ENCODE data around the gene LARP4B.

The LARP4B gene

GRCh38 chr10:953836-954235 lies 22.3 kb upstream of the LARP4B start:
- POLR2A ChIA-PET = interaction anchor here (0.5 kb wide), 1 partner anchor 28 kb away, joined by 3 read pairs; no protein-coding TSS in a partner anchor
- CTCF ChIA-PET = interaction anchor here (0.6 kb wide), 1 partner anchor 439 kb away, joined by 3 read pairs; no protein-coding TSS in a partner anchor
- no peak for TF ChIP-seq ZNF416 (tag by site-specific recombination; IDR thresholded peaks at IDR 0.05)
- TF ChIP-seq ZNF423 (tag by site-specific recombination; IDR thresholded peaks at IDR 0.05) = no peak
- TF ChIP-seq ZNF292 (tag by site-specific recombination; IDR thresholded peaks at IDR 0.05; ENCODE audit: borderline replicate concordance, low read depth) = no peak
- no peak for TF ChIP-seq ZNF701 (tag by site-specific recombination; IDR thresholded peaks at IDR 0.05)
- TF ChIP-seq ZNF221 (tag by site-specific recombination; IDR thresholded peaks at IDR 0.05; ENCODE audit: borderline replicate concordance) = no peak
- no peak for TF ChIP-seq ZBTB17 (tag by site-specific recombination; IDR thresholded peaks at IDR 0.05)
- TF ChIP-seq PRDM4 (tag by site-specific recombination; IDR thresholded peaks at IDR 0.05) = no peak
- TF ChIP-seq ZNF768 (tag by site-specific recombination; IDR thresholded peaks at IDR 0.05) = no peak

DNA sequence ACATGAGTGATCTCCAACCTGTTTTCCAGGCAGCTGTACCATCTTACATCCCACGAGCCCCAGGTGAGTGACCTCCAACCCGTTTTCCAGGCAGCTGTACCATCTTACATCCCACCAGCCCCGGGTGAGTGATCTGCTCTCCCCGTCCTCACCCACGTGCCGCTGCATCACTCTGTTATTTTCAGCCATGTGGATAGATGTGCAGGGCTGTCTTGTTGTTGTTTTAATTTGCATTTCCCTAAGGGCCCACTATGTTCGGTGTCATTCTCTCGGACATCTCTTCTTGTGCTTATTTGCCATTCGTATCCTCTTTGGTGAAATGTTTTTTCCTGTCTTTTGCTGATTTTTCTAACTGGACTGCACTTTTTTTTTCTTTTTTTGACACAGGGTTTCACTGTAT lies 17.9 kb upstream of the LARP4B start:
- no peak for TF ChIP-seq IKZF3 (tag by site-specific recombination; IDR thresholded peaks at IDR 0.05)
- no peak for TF ChIP-seq ATF2 (tag by site-specific recombination; IDR thresholded peaks at IDR 0.05; ENCODE audit: low read depth)
- TF ChIP-seq GLIS2 (tag by site-specific recombination; IDR thresholded peaks at IDR 0.05) = no peak
- no peak for TF ChIP-seq SCRT2 (tag by site-specific recombination; IDR thresholded peaks at IDR 0.05)
- TF ChIP-seq ZBTB17 (tag by site-specific recombination; IDR thresholded peaks at IDR 0.05) = no peak
- TF ChIP-seq ZNF777 (tag by site-specific recombination; IDR thresholded peaks at IDR 0.05; ENCODE audit: borderline replicate concordance) = no peak
- no peak for TF ChIP-seq ZNF473 (tag by site-specific recombination; IDR thresholded peaks at IDR 0.05)
- TF ChIP-seq ZNF354C (tag by site-specific recombination; IDR thresholded peaks at IDR 0.05; ENCODE audit: borderline replicate concordance, low read depth) = no peak
- no peak for TF ChIP-seq ZNF561 (tag by site-specific recombination; IDR thresholded peaks at IDR 0.05; ENCODE audit: borderline replicate concordance)
- TF ChIP-seq ZSCAN23 (tag by site-specific recombination; IDR thresholded peaks at IDR 0.05) = no peak
- no peak for TF ChIP-seq REST (tag by site-specific recombination; IDR thresholded peaks at IDR 0.05)
- no peak for TF ChIP-seq ZNF626 (tag by site-specific recombination; IDR thresholded peaks at IDR 0.05)
- no peaks in the 10 kb centered on the region for H3K4me1 ChIP-seq (ENCODE audit: control insufficient read depth, insufficient read depth, low read length)
- H3K27ac ChIP-seq (ENCODE audit: extremely low read depth, low read depth, low read length) = no peak overlapping the region
- CTCF ChIA-PET = interaction anchor here (0.6 to 0.8 kb wide), 2 partner anchors 19 to 33 kb away, joined by 3 read pairs; no protein-coding TSS in a partner anchor
- POLR2A ChIA-PET = no interaction called here
- H3K4me3 ChIP-seq (ENCODE audit: low read depth, low read length) = no peak overlapping the region
- H3K9me3 ChIP-seq (ENCODE audit: control insufficient read depth, insufficient read depth, low read depth, low read length) = no peaks in the 10 kb centered on the region
- H3K36me3 ChIP-seq (ENCODE audit: control insufficient read depth in 2 of 2, insufficient read depth in 1 of 2, low read length in 2 of 2) = no peaks in the 10 kb centered on the region

More at GRCh38 chr10:953836-954235, 22.3 kb upstream of the LARP4B start:
- H3K4me1 ChIP-seq (ENCODE audit: control insufficient read depth, insufficient read depth, low read length) = no peaks in the 10 kb centered on the region
- H3K27ac ChIP-seq (ENCODE audit: extremely low read depth, low read depth, low read length) = no peak overlapping the region
- H3K4me3 ChIP-seq (ENCODE audit: low read depth, low read length) = no peak overlapping the region
- no peaks in the 10 kb centered on the region for H3K36me3 ChIP-seq (ENCODE audit: control insufficient read depth in 2 of 2, insufficient read depth in 1 of 2, low read length in 2 of 2)
- H3K9me3 ChIP-seq (ENCODE audit: control insufficient read depth, insufficient read depth, low read depth, low read length) = no peaks in the 10 kb centered on the region
